Epithelial cell of proximal tubule (primary cell): ENCODE results near the gene DNAH2. TPM values are rescaled to one million over a fixed set of nuclear protein-coding genes. Genes with fewer than 3 reads are reported as not detected.
A peak's percentile ranks its signal among the peaks of the same experiment; 100 is the strongest.

Source experiments
- DNase-seq: peaks from one replicate; pipeline ENCODE4 v3.0.0-alpha.2; 2011; ENCODE audit warnings: low read depth
- H3K4me3 ChIP-seq: 2 replicates; pipeline ENCODE4 v1.5.1; 2011; ENCODE audit warnings: low read depth, mild to moderate bottlenecking, low read length
- total RNA-seq: library from RNA; depleted of rRNA; stranded (reverse); fragments of >200 nt; gene quantifications from 2 replicates; pipeline ENCODE4 v1.2.3, GENCODE V29; 2015
- TF ChIP-seq, protein P1 (sequence below): conservative IDR thresholded peaks from 2 replicates; pipeline ENCODE4 v1.5.1; 2012; ENCODE audit warnings: low read depth, mild to moderate bottlenecking, low read length

DNAH2 gene
- total RNA-seq, 1 donor from 2014 or later, result not detected

DNA sequence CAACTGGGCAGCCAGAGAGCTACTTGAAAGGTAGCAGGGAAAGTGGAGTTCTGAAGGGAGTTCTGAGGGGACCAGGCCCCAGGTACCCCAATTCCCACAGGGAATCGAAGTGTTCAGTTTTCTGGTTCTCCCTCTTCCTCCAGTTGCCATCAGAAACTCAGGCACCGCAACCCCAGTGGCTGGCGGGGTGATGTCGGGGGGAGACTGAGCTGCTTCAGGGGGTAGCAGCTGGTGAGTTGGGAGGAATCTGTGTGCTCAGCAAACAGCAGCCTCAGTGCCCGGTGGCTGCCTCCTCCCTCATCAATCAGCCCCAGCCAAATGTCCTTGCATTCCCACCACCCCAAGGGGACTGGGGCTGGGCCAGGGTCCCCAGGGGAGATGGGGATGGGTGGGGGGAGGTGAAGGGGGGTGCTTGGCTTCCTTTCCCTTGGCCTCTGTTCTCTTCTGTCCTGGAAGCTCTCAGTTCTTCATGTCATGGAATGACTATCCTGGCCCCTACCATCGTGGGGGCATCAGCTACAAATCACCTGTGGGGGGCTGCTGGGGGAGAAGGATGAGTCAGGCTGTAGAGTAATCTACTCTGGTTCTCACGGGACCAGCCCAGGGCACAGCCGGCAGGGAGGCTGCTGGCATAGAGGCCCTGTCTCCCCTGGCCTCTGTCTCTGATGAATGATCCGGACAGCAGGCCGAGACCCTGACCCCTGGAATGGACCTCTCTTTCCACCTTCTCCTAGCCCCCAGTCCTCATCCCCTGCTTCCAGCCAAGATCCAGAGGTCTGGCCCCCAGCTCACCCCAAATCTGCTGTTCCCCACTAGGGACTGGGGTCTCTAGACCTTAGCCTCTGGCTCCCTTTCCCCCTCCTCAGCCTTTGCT, 2.6 kb upstream of the DNAH2 start:
- no peak for DNase-seq
- TF ChIP-seq, protein P1, sequence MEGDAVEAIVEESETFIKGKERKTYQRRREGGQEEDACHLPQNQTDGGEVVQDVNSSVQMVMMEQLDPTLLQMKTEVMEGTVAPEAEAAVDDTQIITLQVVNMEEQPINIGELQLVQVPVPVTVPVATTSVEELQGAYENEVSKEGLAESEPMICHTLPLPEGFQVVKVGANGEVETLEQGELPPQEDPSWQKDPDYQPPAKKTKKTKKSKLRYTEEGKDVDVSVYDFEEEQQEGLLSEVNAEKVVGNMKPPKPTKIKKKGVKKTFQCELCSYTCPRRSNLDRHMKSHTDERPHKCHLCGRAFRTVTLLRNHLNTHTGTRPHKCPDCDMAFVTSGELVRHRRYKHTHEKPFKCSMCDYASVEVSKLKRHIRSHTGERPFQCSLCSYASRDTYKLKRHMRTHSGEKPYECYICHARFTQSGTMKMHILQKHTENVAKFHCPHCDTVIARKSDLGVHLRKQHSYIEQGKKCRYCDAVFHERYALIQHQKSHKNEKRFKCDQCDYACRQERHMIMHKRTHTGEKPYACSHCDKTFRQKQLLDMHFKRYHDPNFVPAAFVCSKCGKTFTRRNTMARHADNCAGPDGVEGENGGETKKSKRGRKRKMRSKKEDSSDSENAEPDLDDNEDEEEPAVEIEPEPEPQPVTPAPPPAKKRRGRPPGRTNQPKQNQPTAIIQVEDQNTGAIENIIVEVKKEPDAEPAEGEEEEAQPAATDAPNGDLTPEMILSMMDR, result no peak
- H3K4me3 ChIP-seq, result no peak overlapping the region

GRCh38 chr17:7715936-7716886, 1.3 kb upstream of the DNAH2 start:
- DNase-seq, result no peak
- TF ChIP-seq, protein P1, result no peak
- peak overlapping the region; percentile 80 for H3K4me3 ChIP-seq

- DNase-seq, result no peak
- TF ChIP-seq, protein P1, result no peak
- peak overlapping the region; percentile 80 for H3K4me3 ChIP-seq
Measured at GRCh38 chr17:7717756-7718350, 309 bp downstream of the DNAH2 start.

GRCh38 chr17:7719661-7720060, 2.1 kb downstream of the DNAH2 start:
- TF ChIP-seq, protein P1, result no peak
- DNase-seq, result no peak

GRCh38 chr17:7720125-7720524, 2.6 kb downstream of the DNAH2 start:
- H3K4me3 ChIP-seq, result no peak overlapping the region
- no peak for DNase-seq
- TF ChIP-seq, protein P1, result no peak

More at GRCh38 chr17:7719661-7720060, 2.1 kb downstream of the DNAH2 start:
- no peak overlapping the region for H3K4me3 ChIP-seq

DNA sequence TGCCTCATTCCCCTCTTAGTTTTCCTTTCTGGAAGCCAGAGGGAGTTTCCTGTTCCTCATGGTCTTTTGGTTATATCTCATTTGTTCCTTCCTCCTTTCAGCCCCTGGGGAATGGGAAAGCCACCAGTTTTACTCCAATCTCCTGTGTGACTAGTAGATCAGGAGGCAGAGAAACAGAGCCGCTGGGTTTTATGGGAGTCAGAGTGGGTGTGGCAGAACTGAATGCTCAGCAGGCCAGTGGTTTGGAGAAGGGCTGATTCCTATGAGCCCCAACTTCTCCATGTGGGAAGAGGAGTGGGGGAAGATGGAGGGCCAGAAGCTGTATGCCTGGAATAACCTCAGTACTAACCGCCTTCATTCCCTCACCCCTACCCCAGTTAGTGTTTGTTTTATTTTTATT, 4.1 kb downstream of the DNAH2 start:
- no peak for DNase-seq
- H3K4me3 ChIP-seq, result no peak overlapping the region
- TF ChIP-seq, protein P1, result no peak
